HCT116 (cell line): ENCODE measurements around the gene SIGLEC11. TPM values are rescaled to one million over a fixed set of nuclear protein-coding genes. Genes with fewer than 3 reads are reported as not detected.

ENCODE experiments used
- ATAC-seq: fragments of 200-7000 bp; cut with Tn5 transposase; 2 replicates; pipeline ENCODE4 v1.9.1; 2020; ENCODE audit warnings: mild to moderate bottlenecking, moderate library complexity
- BruUV-seq: library from RNA; stranded (reverse); fragments of 400-500 nt; replicated peaks from 2 replicates; lab custom pipeline; 2021; lab: Mats Ljungman, UMichigan
- CTCF ChIA-PET: fragments of 300-600 bp; sonication (Branson Sonifier 250); formaldehyde crosslinking; loops from one replicate; lab custom pipeline; 2021; ENCODE audit warnings: antibody characterized with exemption; lab: Charles Lee
- POLR2A ChIA-PET: fragments of 300-600, 350-600 bp; sonication (Branson Sonifier 250); formaldehyde crosslinking; loops from one replicate; lab custom pipeline; 2021; ENCODE audit warnings: antibody characterized with exemption; lab: Charles Lee
- RAD21 ChIA-PET, 2 experiments: fragments of 300-600 bp; sonication (Branson Sonifier 250); formaldehyde crosslinking; loops; one replicate each; lab custom pipeline; 2023; ENCODE audit warnings: low total read pairs in 2 of 2; ENCODE audit not compliant: uncharacterized antibody in 2 of 2, unreplicated experiment in 2 of 2, low non-redundant PET in 1 of 2; lab: Charles Lee
- DNase-seq: peaks from one replicate; pipeline ENCODE4 v3.0.0-alpha.2; 2010; ENCODE audit warnings: low read depth, low spot score
- H2AFZ ChIP-seq: fragments of 200-600 bp; shearing (Covaris generic), sonication (generic); 2 replicates; pipeline ENCODE4 v1.6.1; 2017; ENCODE audit warnings: low read depth, mixed run types, mixed read lengths, antibody characterized with exemption, low read length; ENCODE audit not compliant: poor library complexity, severe bottlenecking
- H3K27ac ChIP-seq: 2 replicates; pipeline ENCODE4 v1.5.1; 2012; ENCODE audit warnings: low read depth, low read length
- H3K27me3 ChIP-seq: fragments of 200-600 bp; sonication (generic); 2 replicates; pipeline ENCODE4 v1.6.1; 2016; ENCODE audit warnings: mixed run types, low read length, mixed read lengths; ENCODE audit not compliant: insufficient read depth
- H3K36me3 ChIP-seq, 2 experiments: fragments of 200-500 bp in 1 of 2; fragments of 200-600 bp in 1 of 2; sonication (Bioruptor generic) in 1 of 2; sonication (generic) in 1 of 2; 2 replicates each; pipeline versions ENCODE4 v1.5.1 to v1.6.1; 2014 to 2016; ENCODE audit warnings: low read length in 2 of 2, inconsistent platforms in 1 of 2, mixed read lengths in 1 of 2, mixed run types in 1 of 2; ENCODE audit not compliant: insufficient read depth in 2 of 2, control insufficient read depth in 1 of 2
- H3K4me1 ChIP-seq, 2 experiments: fragments of 200-600 bp in 1 of 2; sonication (generic) in 1 of 2; 2 replicates each; pipeline versions ENCODE4 v1.5.1 to v1.6.1; 2012 to 2017; ENCODE audit warnings: low read length in 2 of 2, inconsistent platforms in 1 of 2, mild to moderate bottlenecking in 1 of 2, mixed read lengths in 1 of 2, mixed run types in 1 of 2, moderate library complexity in 1 of 2; ENCODE audit not compliant: insufficient read depth in 2 of 2, control insufficient read depth in 1 of 2
- H3K4me2 ChIP-seq: fragments of 200-600 bp; sonication (generic); 2 replicates; pipeline ENCODE4 v1.6.1; 2017; ENCODE audit warnings: mixed run types, low read length, mixed read lengths
- H3K4me3 ChIP-seq, 2 experiments: fragments of 200-600 bp in 1 of 2; sonication (generic) in 1 of 2; replicated peaks in 1 of 2; 2 replicates each; pipeline ENCODE4 v1.5.1; 2011 to 2016; ENCODE audit warnings: low read length in 2 of 2, control low read depth in 1 of 2, low read depth in 1 of 2, mild to moderate bottlenecking in 1 of 2, mixed read lengths in 1 of 2, mixed run types in 1 of 2
- H3K79me2 ChIP-seq: fragments of 200-600 bp; sonication (generic); 2 replicates; pipeline ENCODE4 v1.6.1; 2017; ENCODE audit warnings: mild to moderate bottlenecking, mixed run types, low read length, moderate library complexity, mixed read lengths; ENCODE audit not compliant: insufficient read depth
- H3K9ac ChIP-seq: fragments of 200-600 bp; sonication (generic); 2 replicates; pipeline ENCODE4 v1.6.1; 2016; ENCODE audit warnings: low read length, mixed read lengths
- H3K9me2 ChIP-seq: fragments of 200-600 bp; sonication (generic), shearing (Covaris generic); 2 replicates; pipeline ENCODE4 v1.6.1; 2017; ENCODE audit warnings: mixed run types, mild to moderate bottlenecking, moderate library complexity; ENCODE audit not compliant: insufficient read depth
- H3K9me3 ChIP-seq, 2 experiments: fragments of 200-500 bp in 1 of 2; fragments of 200-600 bp in 1 of 2; sonication (Bioruptor generic) in 1 of 2; sonication (generic) in 1 of 2; 2 replicates each; pipeline ENCODE4 v1.6.1; 2014 to 2017; ENCODE audit warnings: low read length in 2 of 2, mixed read lengths in 2 of 2, inconsistent platforms in 1 of 2, low read depth in 1 of 2, mild to moderate bottlenecking in 1 of 2, mixed run types in 1 of 2, moderate library complexity in 1 of 2; ENCODE audit not compliant: control insufficient read depth in 1 of 2, insufficient read depth in 1 of 2
- H4K20me1 ChIP-seq: fragments of 200-600 bp; sonication (generic), shearing (Covaris generic); 2 replicates; pipeline ENCODE4 v1.6.1; 2017; ENCODE audit warnings: mixed run types, mild to moderate bottlenecking, moderate library complexity; ENCODE audit not compliant: insufficient read depth
- CEBPB ChIP-seq: IDR thresholded peaks from 2 replicates; pipeline ENCODE4 v1.6.1; 2012; ENCODE audit warnings: low read depth
- CTCF ChIP-seq, 3 experiments: fragments of 200-600 bp in 1 of 3; sonication (generic) in 1 of 3; IDR thresholded peaks in 2 of 3; conservative IDR thresholded peaks in 1 of 3; 2 replicates each; pipeline ENCODE4 v1.5.1; 2012 to 2017; ENCODE audit warnings: low read depth in 2 of 3, low read length in 2 of 3, antibody characterized with exemption in 1 of 3, borderline replicate concordance in 1 of 3, control low read depth in 1 of 3, mild to moderate bottlenecking in 1 of 3, mixed read lengths in 1 of 3, mixed run types in 1 of 3, moderate library complexity in 1 of 3; ENCODE audit not compliant: insufficient read depth in 1 of 3
- ELF1 ChIP-seq: IDR thresholded peaks from 2 replicates; pipeline ENCODE4 v1.6.1; 2012; ENCODE audit warnings: low read depth, borderline replicate concordance
- EZH2phosphoT487 ChIP-seq: fragments of 200-600 bp; IDR thresholded peaks from 2 replicates; pipeline ENCODE4 v1.6.1; 2018; ENCODE audit warnings: antibody characterized with exemption, borderline replicate concordance
- FOSL1 ChIP-seq: IDR thresholded peaks from 2 replicates; pipeline ENCODE4 v1.6.1; 2012; ENCODE audit warnings: low read depth
- POLR2AphosphoS5 ChIP-seq: IDR thresholded peaks from 2 replicates; pipeline ENCODE4 v1.6.1; 2011; ENCODE audit warnings: mild to moderate bottlenecking, low read depth, low read length, moderate library complexity
- RAD21 ChIP-seq: IDR thresholded peaks from 2 replicates; pipeline ENCODE4 v1.6.1; 2012; ENCODE audit warnings: low read depth, mild to moderate bottlenecking
- intact Hi-C: fragments of 100-400 bp; cut with micrococcal nuclease; formaldehyde crosslinking; loops from 2 replicates; pipeline ENCODE4 v1.10.0; 2022
- total RNA-seq: library from RNA; stranded (reverse); gene quantifications from one replicate; pipeline ENCODE4 v1.2.1, GENCODE V29; 2021; ENCODE audit not compliant: unreplicated experiment
- TF ChIP-seq, protein P1 (sequence below): IDR thresholded peaks from 2 replicates; pipeline ENCODE4 v1.6.1; 2012
- TF ChIP-seq, protein P2 (sequence below): IDR thresholded peaks from 2 replicates; pipeline ENCODE4 v1.6.1; 2012

The SIGLEC11 gene
- total RNA-seq, 1 experiment from 2014 or later, result not detected

- CTCF ChIA-PET, result no interaction called here
- BruUV-seq, result no TSS peak
- no peak for ATAC-seq
- H3K4me3 ChIP-seq, result no peak overlapping the region
- intact Hi-C loops, result no loop called here
- TF ChIP-seq ELF1, result no peak
- no peak for TF ChIP-seq POLR2AphosphoS5
- TF ChIP-seq EZH2phosphoT487, result no peak
- TF ChIP-seq, protein P1, sequence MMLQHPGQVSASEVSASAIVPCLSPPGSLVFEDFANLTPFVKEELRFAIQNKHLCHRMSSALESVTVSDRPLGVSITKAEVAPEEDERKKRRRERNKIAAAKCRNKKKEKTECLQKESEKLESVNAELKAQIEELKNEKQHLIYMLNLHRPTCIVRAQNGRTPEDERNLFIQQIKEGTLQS, result no peak
- TF ChIP-seq, all 23 proteins: peak for 0
- Histone ChIP-seq H2AFZ (no peak overlapping the region), H3K9ac (no peak overlapping the region), H3K9me3 (no peaks in the 10 kb centered on the region), H3K4me1 (no peaks in the 10 kb centered on the region), H3K27me3 (no peaks in the 10 kb centered on the region), H3K9me2 (no peaks in the 10 kb centered on the region), H3K4me2 (no peak overlapping the region), H3K79me2 (no peaks in the 10 kb centered on the region), H3K27ac (no peak overlapping the region), H4K20me1 (no peaks in the 10 kb centered on the region), H3K36me3 (peaks cover 0 to 2% of the 10 kb centered on the region in 2 experiments; a peak in 1 of 4 replicates)
- no peak for DNase-seq
- ChIA-PET RAD21 (no interaction called here), POLR2A (no interaction called here)
Measured at GRCh38 chr19:49984491-49984890, 23.5 kb upstream of the SIGLEC11 start.

DNA sequence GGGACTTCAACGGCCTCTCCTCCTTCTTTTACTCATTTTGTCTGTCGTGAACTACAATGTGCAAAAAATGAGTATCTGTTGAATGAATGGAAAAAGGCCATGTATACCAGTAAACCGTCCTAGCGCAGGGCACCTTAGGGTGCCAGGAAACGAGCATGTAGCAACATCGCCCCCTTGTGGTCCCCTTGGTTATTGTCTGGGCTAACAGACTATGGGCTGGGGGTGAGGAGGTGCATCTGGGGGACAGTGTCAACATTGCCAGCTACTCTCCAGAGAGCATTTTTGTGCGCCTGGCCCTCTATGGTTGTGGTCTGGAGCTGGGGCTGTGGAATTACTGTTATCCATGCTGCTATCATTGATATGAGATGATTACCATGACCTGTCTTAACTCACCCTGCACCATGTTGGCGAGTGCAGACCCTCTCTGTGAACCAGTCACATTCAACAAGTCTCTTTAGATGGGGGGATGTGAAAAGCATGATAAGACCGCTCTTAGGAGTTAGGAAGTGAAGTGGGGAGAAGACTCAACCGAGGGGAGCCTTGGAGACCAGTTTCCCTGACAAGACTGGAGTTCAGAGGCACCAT lies 22.8 kb upstream of the SIGLEC11 start:
- no peaks in the 10 kb centered on the region for H3K4me1 ChIP-seq
- H3K36me3 ChIP-seq, result peaks cover 0 to 2% of the 10 kb centered on the region in 2 experiments; a peak in 1 of 4 replicates
- H3K27me3 ChIP-seq, result no peaks in the 10 kb centered on the region
- H2AFZ ChIP-seq, result no peak overlapping the region
- H3K27ac ChIP-seq, result no peak overlapping the region
- intact Hi-C loops, result loop anchor here (1.0 kb wide), 1 partner anchor 46 kb away; no protein-coding TSS in a partner anchor
- H3K9ac ChIP-seq, result no peak overlapping the region
- H3K9me3 ChIP-seq, result no peaks in the 10 kb centered on the region
- TF ChIP-seq POLR2AphosphoS5 (no peak), CTCF (IDR thresholded peaks at IDR 0.05 in 2 of 3, conservative IDR thresholded peaks at IDR 0.05 in 1 of 3; ENCODE audit: borderline replicate concordance in 1 of 3, insufficient read depth in 1 of 3, low read depth in 2 of 3, low read length in 2 of 3) (peak; percentile 66 to 95 (median 89); a peak in 5 of 6 replicates), FOSL1 (no peak), CEBPB (no peak), ELF1 (no peak), RAD21 (peak; percentile 85), EZH2phosphoT487 (no peak)
- TF ChIP-seq, protein P2, sequence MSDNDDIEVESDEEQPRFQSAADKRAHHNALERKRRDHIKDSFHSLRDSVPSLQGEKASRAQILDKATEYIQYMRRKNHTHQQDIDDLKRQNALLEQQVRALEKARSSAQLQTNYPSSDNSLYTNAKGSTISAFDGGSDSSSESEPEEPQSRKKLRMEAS, result no peak
- peak; percentile 86 for ATAC-seq
- no peaks in the 10 kb centered on the region for H4K20me1 ChIP-seq
- no peak overlapping the region for H3K4me2 ChIP-seq
- no peak overlapping the region for H3K4me3 ChIP-seq
- no peaks in the 10 kb centered on the region for H3K79me2 ChIP-seq
- no TSS peak for BruUV-seq
- H3K9me2 ChIP-seq, result no peaks in the 10 kb centered on the region
- ChIA-PET CTCF (interaction anchor here (0.7 to 1.1 kb wide), 2 partner anchors 9 kb away, joined by 3 read pairs; no protein-coding TSS in a partner anchor), RAD21 (no interaction called here), POLR2A (no interaction called here)
- DNase-seq, result peak; percentile 26
